Right lobe of liver (tissue), 6 donors: ENCODE data around the gene AOX1. TPM values are rescaled to one million over a fixed set of nuclear protein-coding genes. Genes with fewer than 3 reads are reported as not detected.

Experiments
- ATAC-seq, 4 donors: fragments of 200-7000 bp; cut with Tn5 transposase; one replicate each; pipeline ENCODE4 v1.9.1; 2020; ENCODE audit warnings: mild to moderate bottlenecking in 4 of 4, moderate library complexity in 4 of 4
- DNase-seq, 3 donors: peaks; one replicate each; pipeline ENCODE4 v3.0.0-alpha.2; 2020
- H3K27ac ChIP-seq, 3 donors: fragments of 200-600 bp; one replicate each; pipeline ENCODE4 v1.8.0; 2022
- H3K27me3 ChIP-seq, 2 donors: fragments of 200-600 bp; one replicate each; pipeline ENCODE4 v1.8.0; 2022
- H3K36me3 ChIP-seq, 4 donors: fragments of 200-600 bp; sonication (generic) in 1 of 4; one replicate each; pipeline versions ENCODE4 v1.5.1 to v1.8.0; 2017 to 2022; ENCODE audit warnings: control low read depth in 1 of 4
- H3K4me1 ChIP-seq, 4 donors: fragments of 200-600 bp; sonication (generic) in 1 of 4; one replicate each; pipeline versions ENCODE4 v1.5.1 to v1.8.0; 2017 to 2022; ENCODE audit warnings: control low read depth in 1 of 4
- H3K4me3 ChIP-seq, 3 donors: fragments of 200-600 bp; one replicate each; pipeline ENCODE4 v1.8.0; 2022
- H3K9me3 ChIP-seq, 4 donors: fragments of 200-600 bp; sonication (generic) in 1 of 4; one replicate each; pipeline versions ENCODE4 v1.5.1 to v1.8.0; 2017 to 2022; ENCODE audit warnings: control low read depth in 1 of 4
- POLR2A ChIP-seq: fragments of 450-650 bp; IDR thresholded peaks from one replicate; pipeline ENCODE4 v1.6.1; 2017; ENCODE audit warnings: antibody characterized with exemption, mild to moderate bottlenecking
- WGBS: methylation state at CpG from one replicate; pipeline ENCODE4 v1.1.6; 2018; ENCODE audit warnings: low coverage, low lambda C conversion rate; ENCODE audit not compliant: insufficient coverage; ENCODE audit errors: missing lambda C conversion rate; 5-methylcytosine and 5-hydroxymethylcytosine counted together
- intact Hi-C, 2 donors: fragments of 100-400 bp; cut with DNase I; formaldehyde crosslinking; loops; one replicate each; pipeline versions ENCODE4 v1.11.2 to v1.14.1; 2022
- total RNA-seq, 6 experiments: library from RNA; depleted of rRNA in 2 of 6; stranded (reverse); fragments of >200 nt in 2 of 6; fragmentation: NEBNext Ultra II Directional in 3 of 6; extraction: Animal tissue kit (Norgen Biotek cat#: 25700) in 3 of 6; gene quantifications; one replicate each; pipeline versions ENCODE4 v1.1.0 to v1.2.4, GENCODE V29; 2016 to 2023
- TF ChIP-seq, protein P1 (sequence below), 4 donors: fragments of 200-600 bp in 3 of 4; fragments of 450-650 bp in 1 of 4; IDR thresholded peaks; one replicate each; pipeline versions ENCODE4 v1.5.1 to v1.8.0; 2016 to 2022; ENCODE audit warnings: antibody characterized with exemption in 4 of 4, mild to moderate bottlenecking in 2 of 4
- donor health status: DM: no; HTN: yes; CAD: no.
- donor health status: DM: no; HTN: no; CAD: no.
- donor health status: DM: no; HTN: no; CAD: no.
- donor health status: DM: no; HTN: yes; CAD: no.
- donor health status: DM: no; HTN: yes; CAD: no.

Gene AOX1
- total RNA-seq, 6 experiments from 2014 or later = 524 to 1,747 (median 931) TPM

DNA sequence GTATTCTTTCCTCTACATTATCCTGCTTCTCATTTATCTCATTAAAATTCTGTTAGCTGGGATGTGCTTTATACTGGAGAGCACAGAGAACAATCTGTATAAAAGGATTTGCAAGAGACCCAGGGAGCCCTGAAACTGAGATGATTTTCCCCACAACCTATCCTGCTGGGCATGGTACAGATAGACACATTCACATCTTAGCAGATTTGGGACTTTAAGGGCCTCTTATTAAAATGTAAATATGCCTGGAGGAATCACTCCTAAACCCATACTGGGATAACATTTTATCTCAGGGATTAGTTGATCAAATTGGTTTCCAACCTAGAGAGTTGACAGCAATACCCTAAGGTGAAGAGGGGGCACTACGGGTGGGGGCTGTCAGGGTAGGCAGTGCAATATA, 45.5 kb downstream of the AOX1 start:
- peak in 2 of 4 donors; percentile 1 to 6 for ATAC-seq
- H3K27me3 ChIP-seq = no peaks in the 10 kb centered on the region
- no peak overlapping the region for H3K27ac ChIP-seq
- TF ChIP-seq, protein P1, sequence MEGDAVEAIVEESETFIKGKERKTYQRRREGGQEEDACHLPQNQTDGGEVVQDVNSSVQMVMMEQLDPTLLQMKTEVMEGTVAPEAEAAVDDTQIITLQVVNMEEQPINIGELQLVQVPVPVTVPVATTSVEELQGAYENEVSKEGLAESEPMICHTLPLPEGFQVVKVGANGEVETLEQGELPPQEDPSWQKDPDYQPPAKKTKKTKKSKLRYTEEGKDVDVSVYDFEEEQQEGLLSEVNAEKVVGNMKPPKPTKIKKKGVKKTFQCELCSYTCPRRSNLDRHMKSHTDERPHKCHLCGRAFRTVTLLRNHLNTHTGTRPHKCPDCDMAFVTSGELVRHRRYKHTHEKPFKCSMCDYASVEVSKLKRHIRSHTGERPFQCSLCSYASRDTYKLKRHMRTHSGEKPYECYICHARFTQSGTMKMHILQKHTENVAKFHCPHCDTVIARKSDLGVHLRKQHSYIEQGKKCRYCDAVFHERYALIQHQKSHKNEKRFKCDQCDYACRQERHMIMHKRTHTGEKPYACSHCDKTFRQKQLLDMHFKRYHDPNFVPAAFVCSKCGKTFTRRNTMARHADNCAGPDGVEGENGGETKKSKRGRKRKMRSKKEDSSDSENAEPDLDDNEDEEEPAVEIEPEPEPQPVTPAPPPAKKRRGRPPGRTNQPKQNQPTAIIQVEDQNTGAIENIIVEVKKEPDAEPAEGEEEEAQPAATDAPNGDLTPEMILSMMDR (IDR thresholded peaks at IDR 0.05) = no peak
- TF ChIP-seq POLR2A = no peak
- intact Hi-C loops = no loop called here
- H3K4me1 ChIP-seq = peaks cover 0 to 26% (median 0%) of the 10 kb centered on the region in 4 donors
- H3K36me3 ChIP-seq = peaks cover 0 to 70% (median 28%) of the 10 kb centered on the region in 4 donors
- 100% methylated on average over 1 of the region's 1 CpG for WGBS
- no peak for DNase-seq
- no peak overlapping the region for H3K4me3 ChIP-seq
- no peaks in the 10 kb centered on the region for H3K9me3 ChIP-seq

DNA sequence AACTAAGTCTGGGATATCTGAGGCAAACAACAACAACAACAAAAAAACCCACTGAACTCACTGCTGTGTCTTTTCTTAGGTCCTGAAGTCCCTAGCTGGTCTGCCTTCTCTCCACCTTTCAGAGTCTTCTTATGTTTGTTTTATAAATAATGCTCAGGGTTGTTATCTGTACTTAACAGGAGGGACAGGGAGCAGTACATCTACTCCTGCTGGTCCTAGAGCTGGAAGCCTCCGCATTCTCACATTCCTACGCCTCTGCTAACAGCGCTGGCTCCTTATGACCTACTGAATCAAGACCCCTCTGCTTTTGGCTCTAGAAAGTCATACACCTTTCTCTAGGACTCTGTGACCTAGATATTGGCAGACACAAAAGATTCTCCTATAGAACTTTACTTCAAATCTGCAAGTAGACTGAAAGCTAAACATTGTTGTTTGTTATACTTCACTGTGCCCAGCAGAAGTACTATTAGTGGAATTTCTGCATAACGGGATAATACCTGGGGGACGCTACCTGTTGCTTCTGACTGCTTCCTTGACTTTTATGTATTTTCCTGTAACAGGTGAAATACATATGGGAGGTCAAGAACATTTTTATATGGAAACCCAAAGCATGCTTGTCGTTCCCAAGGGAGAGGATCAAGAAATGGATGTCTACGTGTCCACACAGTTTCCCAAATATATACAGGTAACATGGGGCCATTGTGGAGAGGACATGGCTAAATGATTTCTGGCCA, 48.6 kb downstream of the AOX1 start:
- H3K27ac ChIP-seq = peak overlapping the region in 1 of 3 donors; percentile 42
- WGBS = 93% methylated on average over 7 of the region's 7 CpGs
- no peak overlapping the region for H3K4me3 ChIP-seq
- intact Hi-C loops = no loop called here
- H3K27me3 ChIP-seq = no peaks in the 10 kb centered on the region
- peaks cover 0 to 26% (median 0%) of the 10 kb centered on the region in 4 donors for H3K4me1 ChIP-seq
- ATAC-seq (no peak), DNase-seq (no peak)
- no peaks in the 10 kb centered on the region for H3K9me3 ChIP-seq
- TF ChIP-seq POLR2A = no peak
- TF ChIP-seq, protein P1 (IDR thresholded peaks at IDR 0.05) = no peak
- H3K36me3 ChIP-seq = peaks cover 0 to 70% (median 35%) of the 10 kb centered on the region in 4 donors

GRCh38 chr2:200635251-200635650, 49.4 kb downstream of the AOX1 start:
- peak; percentile 21 to 85 (median 54) for ATAC-seq
- peak overlapping the region in 1 of 3 donors; percentile 42 for H3K27ac ChIP-seq
- TF ChIP-seq POLR2A = no peak
- TF ChIP-seq, protein P1 (IDR thresholded peaks at IDR 0.05) = no peak
- intact Hi-C loops = no loop called here
- peaks cover 0 to 74% (median 40%) of the 10 kb centered on the region in 4 donors for H3K36me3 ChIP-seq
- H3K4me1 ChIP-seq = peaks cover 0 to 26% (median 0%) of the 10 kb centered on the region in 4 donors
- DNase-seq = no peak
- H3K9me3 ChIP-seq = no peaks in the 10 kb centered on the region
- no peaks in the 10 kb centered on the region for H3K27me3 ChIP-seq
- no peak overlapping the region for H3K4me3 ChIP-seq

GRCh38 chr2:200637901-200638300, 52.1 kb downstream of the AOX1 start:
- peaks cover 0 to 100% (median 56%) of the 10 kb centered on the region in 4 donors for H3K36me3 ChIP-seq
- DNase-seq (no peak), ATAC-seq (no peak)
- no peaks in the 10 kb centered on the region for H3K27me3 ChIP-seq
- no peaks in the 10 kb centered on the region for H3K9me3 ChIP-seq
- intact Hi-C loops = no loop called here
- peaks cover 0 to 21% (median 0%) of the 10 kb centered on the region in 4 donors for H3K4me1 ChIP-seq
- TF ChIP-seq, protein P1 (IDR thresholded peaks at IDR 0.05) = no peak
- no peak for TF ChIP-seq POLR2A
- no peak overlapping the region for H3K4me3 ChIP-seq
- WGBS = 73% methylated on average over 8 of the region's 9 CpGs
- H3K27ac ChIP-seq = no peak overlapping the region
